GM23338 (cell line): ENCODE measurements around the gene COL18A1. TPM values are rescaled to one million over a fixed set of nuclear protein-coding genes. Genes with fewer than 3 reads are reported as not detected.

ENCODE experiments used
- ATAC-seq: fragments of 200-7000 bp; cut with Tn5 transposase; 3 replicates; pipeline ENCODE4 v1.9.1; 2020
- DNase-seq: peaks from one replicate; pipeline ENCODE4 v3.0.0-alpha.2; 2015; ENCODE audit warnings: low spot score
- H2AFZ ChIP-seq: fragments of 200-600 bp; sonication (generic); 2 replicates; pipeline ENCODE4 v1.8.0; 2016; ENCODE audit warnings: antibody characterized with exemption, mild to moderate bottlenecking, moderate library complexity
- H3F3A ChIP-seq: fragments of 200-600 bp; sonication (generic); replicated peaks from 2 replicates; pipeline ENCODE4 v1.8.0; 2017; ENCODE audit warnings: antibody characterized with exemption, mixed run types, low read depth
- H3K27ac ChIP-seq: fragments of 200-600 bp; sonication (generic); 2 replicates; pipeline ENCODE4 v1.6.1; 2016; ENCODE audit warnings: low read depth
- H3K27me3 ChIP-seq: fragments of 200-600 bp; sonication (generic); 2 replicates; pipeline ENCODE4 v1.8.0; 2016; ENCODE audit warnings: mild to moderate bottlenecking, mixed run types, moderate library complexity; ENCODE audit not compliant: insufficient read depth
- H3K36me3 ChIP-seq: fragments of 200-600 bp; sonication (generic); 2 replicates; pipeline ENCODE4 v1.8.0; 2016; ENCODE audit warnings: mild to moderate bottlenecking; ENCODE audit not compliant: insufficient read depth
- H3K4me1 ChIP-seq: fragments of 200-600 bp; sonication (generic); 2 replicates; pipeline ENCODE4 v1.8.0; 2016; ENCODE audit warnings: mild to moderate bottlenecking, moderate library complexity; ENCODE audit not compliant: insufficient read depth
- H3K4me2 ChIP-seq: fragments of 200-600 bp; sonication (generic); 2 replicates; pipeline ENCODE4 v1.7.1; 2017; ENCODE audit warnings: mixed run types
- H3K4me3 ChIP-seq: fragments of 200-600 bp; sonication (generic); 2 replicates; pipeline ENCODE4 v1.6.1; 2016; ENCODE audit warnings: mixed run types
- H3K79me2 ChIP-seq: fragments of 200-600 bp; sonication (generic); replicated peaks from 2 replicates; pipeline ENCODE4 v1.8.0; 2017; ENCODE audit warnings: mild to moderate bottlenecking; ENCODE audit not compliant: insufficient read depth
- H3K9me2 ChIP-seq: fragments of 200-600 bp; sonication (generic); 2 replicates; pipeline ENCODE4 v1.8.0; 2017; ENCODE audit not compliant: insufficient read depth
- H4K20me1 ChIP-seq: fragments of 200-600 bp; sonication (generic); replicated peaks from 2 replicates; pipeline ENCODE4 v1.8.0; 2017; ENCODE audit warnings: mild to moderate bottlenecking; ENCODE audit not compliant: insufficient read depth
- H3K27ac Mint-ChIP-seq: 2 replicates; pipeline ENCODE4 v1.8.0; 2020; ENCODE audit warnings: inconsistent platforms, mild to moderate bottlenecking, moderate library complexity, mixed read lengths
- H3K27me3 Mint-ChIP-seq: 3 replicates; pipeline ENCODE4 v1.8.0; 2022; ENCODE audit warnings: low read depth, mild to moderate bottlenecking, moderate library complexity, mixed read lengths, inconsistent platforms; ENCODE audit not compliant: insufficient read depth, poor library complexity
- H3K36me3 Mint-ChIP-seq: 3 replicates; pipeline ENCODE4 v1.8.0; 2021; ENCODE audit warnings: low read depth, mild to moderate bottlenecking, inconsistent platforms, moderate library complexity, mixed read lengths
- H3K4me1 Mint-ChIP-seq: 3 replicates; pipeline ENCODE4 v1.8.0; 2020; ENCODE audit warnings: mild to moderate bottlenecking, inconsistent platforms, mixed read lengths
- H3K4me3 Mint-ChIP-seq: 3 replicates; pipeline ENCODE4 v1.8.0; 2021; ENCODE audit warnings: moderate library complexity, mild to moderate bottlenecking, inconsistent platforms, mixed read lengths
- H3K9me3 Mint-ChIP-seq: 3 replicates; pipeline ENCODE4 v1.8.0; 2020; ENCODE audit warnings: moderate library complexity, mild to moderate bottlenecking, inconsistent platforms, mixed read lengths
- CREB1 ChIP-seq: fragments of 250-450 bp; sonication (Bioruptor Pico); IDR thresholded peaks from 2 replicates; pipeline ENCODE4 v1.5.0; 2020; ENCODE audit warnings: low read depth, mild to moderate bottlenecking, moderate library complexity
- EZH2 ChIP-seq: fragments of 200-600 bp; sonication (generic); IDR thresholded peaks from one replicate; pipeline ENCODE4 v1.8.0; 2017; ENCODE audit warnings: antibody characterized with exemption, mild to moderate bottlenecking, low read depth; ENCODE audit not compliant: unreplicated experiment
- EZH2phosphoT487 ChIP-seq: fragments of 200-600 bp; sonication (generic); IDR thresholded peaks from one replicate; pipeline ENCODE4 v1.8.1; 2018; ENCODE audit warnings: antibody characterized with exemption; ENCODE audit not compliant: unreplicated experiment
- JUNB ChIP-seq: IDR thresholded peaks from one replicate; pipeline ENCODE4 v1.6.1; 2016; ENCODE audit warnings: antibody characterized with exemption; ENCODE audit not compliant: unreplicated experiment
- NANOG ChIP-seq: IDR thresholded peaks from 2 replicates; pipeline ENCODE4 v1.6.1; 2016; ENCODE audit warnings: antibody characterized with exemption, borderline replicate concordance
- POLR2AphosphoS5 ChIP-seq: IDR thresholded peaks from 2 replicates; pipeline ENCODE4 v1.6.1; 2016; ENCODE audit warnings: antibody characterized with exemption, low read depth
- STAT1 ChIP-seq: IDR thresholded peaks from one replicate; pipeline ENCODE4 v1.6.1; 2016; ENCODE audit warnings: antibody characterized with exemption; ENCODE audit not compliant: unreplicated experiment
- ZNF114 ChIP-seq: fragments of 250-450 bp; sonication (Bioruptor Pico); IDR thresholded peaks from 2 replicates; pipeline ENCODE4 v1.5.0; 2020; ENCODE audit warnings: mild to moderate bottlenecking, moderate library complexity
- ZNF331 ChIP-seq: fragments of 250-450 bp; sonication (Bioruptor Pico); IDR thresholded peaks from 2 replicates; pipeline ENCODE4 v1.5.0; 2020; ENCODE audit warnings: low read depth, mild to moderate bottlenecking, moderate library complexity
- polyA plus RNA-seq: library from polyadenylated mRNA; unstranded; fragments of >200 nt; fragmentation: Nextera tagmentation; extraction: Ambion mirVana; gene quantifications from 2 replicates; pipeline ENCODE4 v1.2.1, GENCODE V29; 2016
- total RNA-seq: library from RNA; depleted of rRNA; stranded (reverse); fragments of >200 nt; shearing (Covaris generic); gene quantifications from 2 replicates; pipeline ENCODE4 v1.2.3, GENCODE V29; 2014
- TF ChIP-seq, protein P1 (sequence below), 2 experiments: fragments of 200-600 bp in 1 of 2; sonication (generic) in 1 of 2; conservative IDR thresholded peaks; 2 replicates each; pipeline versions ENCODE4 v1.5.1 to v1.6.1; 2016 to 2017; ENCODE audit warnings: antibody characterized with exemption in 2 of 2, low read depth in 2 of 2, mild to moderate bottlenecking in 2 of 2, moderate library complexity in 1 of 2
- TF ChIP-seq, protein P2 (sequence below): fragments of 250-450 bp; sonication (Bioruptor Pico); IDR thresholded peaks from 2 replicates; pipeline ENCODE4 v1.5.0; 2020; ENCODE audit warnings: mild to moderate bottlenecking, moderate library complexity
- TF ChIP-seq, protein P3 (sequence below): IDR thresholded peaks from 2 replicates; pipeline ENCODE4 v1.6.1; 2016; ENCODE audit warnings: antibody characterized with exemption
- TF ChIP-seq, protein P4 (sequence below): IDR thresholded peaks from one replicate; pipeline ENCODE4 v1.6.1; 2018; ENCODE audit warnings: antibody characterized with exemption; ENCODE audit not compliant: unreplicated experiment

Gene COL18A1
- total and polyA plus RNA-seq, 2 experiments from 2014 or later: 38.4 to 430 TPM

DNA sequence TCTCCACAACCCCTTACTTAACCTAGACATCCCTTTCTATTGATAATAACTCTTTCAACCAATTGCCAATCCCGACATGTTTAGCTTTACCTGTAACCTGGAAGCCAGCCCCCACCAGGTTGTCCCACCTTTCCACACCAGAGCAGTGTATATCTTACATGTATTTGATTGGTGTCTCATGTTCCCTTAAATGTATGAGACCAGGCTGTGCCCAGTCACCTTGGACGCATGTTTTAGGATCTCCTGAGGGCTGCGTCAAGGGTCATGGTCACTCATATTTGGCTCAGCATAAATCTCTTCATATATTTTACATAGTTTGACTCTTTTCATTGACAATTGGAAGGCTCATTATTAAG lies 142.6 kb downstream of the COL18A1 start:
- Histone ChIP-seq H3K79me2 (no peaks in the 10 kb centered on the region), H3K36me3 (no peaks in the 10 kb centered on the region), H3K4me3 (no peak overlapping the region), H3K27ac (no peak overlapping the region), H3K9me2 (peaks cover 6% of the 10 kb centered on the region; the same call in 1 of the 2 replicates), H3K4me1 (peaks cover 11% of the 10 kb centered on the region), H2AFZ (no peak overlapping the region), H3K27me3 (no peaks in the 10 kb centered on the region), H4K20me1 (no peaks in the 10 kb centered on the region), H3F3A (no peaks in the 10 kb centered on the region), H3K4me2 (no peak overlapping the region)
- Mint-ChIP-seq H3K9me3 (peaks cover 15% of the 10 kb centered on the region), H3K4me3 (no peak overlapping the region), H3K4me1 (peaks cover 21% of the 10 kb centered on the region), H3K27me3 (peaks cover 13% of the 10 kb centered on the region), H3K36me3 (no peaks in the 10 kb centered on the region), H3K27ac (no peak overlapping the region)
- TF ChIP-seq, protein P1, sequence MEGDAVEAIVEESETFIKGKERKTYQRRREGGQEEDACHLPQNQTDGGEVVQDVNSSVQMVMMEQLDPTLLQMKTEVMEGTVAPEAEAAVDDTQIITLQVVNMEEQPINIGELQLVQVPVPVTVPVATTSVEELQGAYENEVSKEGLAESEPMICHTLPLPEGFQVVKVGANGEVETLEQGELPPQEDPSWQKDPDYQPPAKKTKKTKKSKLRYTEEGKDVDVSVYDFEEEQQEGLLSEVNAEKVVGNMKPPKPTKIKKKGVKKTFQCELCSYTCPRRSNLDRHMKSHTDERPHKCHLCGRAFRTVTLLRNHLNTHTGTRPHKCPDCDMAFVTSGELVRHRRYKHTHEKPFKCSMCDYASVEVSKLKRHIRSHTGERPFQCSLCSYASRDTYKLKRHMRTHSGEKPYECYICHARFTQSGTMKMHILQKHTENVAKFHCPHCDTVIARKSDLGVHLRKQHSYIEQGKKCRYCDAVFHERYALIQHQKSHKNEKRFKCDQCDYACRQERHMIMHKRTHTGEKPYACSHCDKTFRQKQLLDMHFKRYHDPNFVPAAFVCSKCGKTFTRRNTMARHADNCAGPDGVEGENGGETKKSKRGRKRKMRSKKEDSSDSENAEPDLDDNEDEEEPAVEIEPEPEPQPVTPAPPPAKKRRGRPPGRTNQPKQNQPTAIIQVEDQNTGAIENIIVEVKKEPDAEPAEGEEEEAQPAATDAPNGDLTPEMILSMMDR (conservative IDR thresholded peaks at IDR 0.05; ENCODE audit: low read depth in 2 of 2): no peak
- TF ChIP-seq, protein P2, sequence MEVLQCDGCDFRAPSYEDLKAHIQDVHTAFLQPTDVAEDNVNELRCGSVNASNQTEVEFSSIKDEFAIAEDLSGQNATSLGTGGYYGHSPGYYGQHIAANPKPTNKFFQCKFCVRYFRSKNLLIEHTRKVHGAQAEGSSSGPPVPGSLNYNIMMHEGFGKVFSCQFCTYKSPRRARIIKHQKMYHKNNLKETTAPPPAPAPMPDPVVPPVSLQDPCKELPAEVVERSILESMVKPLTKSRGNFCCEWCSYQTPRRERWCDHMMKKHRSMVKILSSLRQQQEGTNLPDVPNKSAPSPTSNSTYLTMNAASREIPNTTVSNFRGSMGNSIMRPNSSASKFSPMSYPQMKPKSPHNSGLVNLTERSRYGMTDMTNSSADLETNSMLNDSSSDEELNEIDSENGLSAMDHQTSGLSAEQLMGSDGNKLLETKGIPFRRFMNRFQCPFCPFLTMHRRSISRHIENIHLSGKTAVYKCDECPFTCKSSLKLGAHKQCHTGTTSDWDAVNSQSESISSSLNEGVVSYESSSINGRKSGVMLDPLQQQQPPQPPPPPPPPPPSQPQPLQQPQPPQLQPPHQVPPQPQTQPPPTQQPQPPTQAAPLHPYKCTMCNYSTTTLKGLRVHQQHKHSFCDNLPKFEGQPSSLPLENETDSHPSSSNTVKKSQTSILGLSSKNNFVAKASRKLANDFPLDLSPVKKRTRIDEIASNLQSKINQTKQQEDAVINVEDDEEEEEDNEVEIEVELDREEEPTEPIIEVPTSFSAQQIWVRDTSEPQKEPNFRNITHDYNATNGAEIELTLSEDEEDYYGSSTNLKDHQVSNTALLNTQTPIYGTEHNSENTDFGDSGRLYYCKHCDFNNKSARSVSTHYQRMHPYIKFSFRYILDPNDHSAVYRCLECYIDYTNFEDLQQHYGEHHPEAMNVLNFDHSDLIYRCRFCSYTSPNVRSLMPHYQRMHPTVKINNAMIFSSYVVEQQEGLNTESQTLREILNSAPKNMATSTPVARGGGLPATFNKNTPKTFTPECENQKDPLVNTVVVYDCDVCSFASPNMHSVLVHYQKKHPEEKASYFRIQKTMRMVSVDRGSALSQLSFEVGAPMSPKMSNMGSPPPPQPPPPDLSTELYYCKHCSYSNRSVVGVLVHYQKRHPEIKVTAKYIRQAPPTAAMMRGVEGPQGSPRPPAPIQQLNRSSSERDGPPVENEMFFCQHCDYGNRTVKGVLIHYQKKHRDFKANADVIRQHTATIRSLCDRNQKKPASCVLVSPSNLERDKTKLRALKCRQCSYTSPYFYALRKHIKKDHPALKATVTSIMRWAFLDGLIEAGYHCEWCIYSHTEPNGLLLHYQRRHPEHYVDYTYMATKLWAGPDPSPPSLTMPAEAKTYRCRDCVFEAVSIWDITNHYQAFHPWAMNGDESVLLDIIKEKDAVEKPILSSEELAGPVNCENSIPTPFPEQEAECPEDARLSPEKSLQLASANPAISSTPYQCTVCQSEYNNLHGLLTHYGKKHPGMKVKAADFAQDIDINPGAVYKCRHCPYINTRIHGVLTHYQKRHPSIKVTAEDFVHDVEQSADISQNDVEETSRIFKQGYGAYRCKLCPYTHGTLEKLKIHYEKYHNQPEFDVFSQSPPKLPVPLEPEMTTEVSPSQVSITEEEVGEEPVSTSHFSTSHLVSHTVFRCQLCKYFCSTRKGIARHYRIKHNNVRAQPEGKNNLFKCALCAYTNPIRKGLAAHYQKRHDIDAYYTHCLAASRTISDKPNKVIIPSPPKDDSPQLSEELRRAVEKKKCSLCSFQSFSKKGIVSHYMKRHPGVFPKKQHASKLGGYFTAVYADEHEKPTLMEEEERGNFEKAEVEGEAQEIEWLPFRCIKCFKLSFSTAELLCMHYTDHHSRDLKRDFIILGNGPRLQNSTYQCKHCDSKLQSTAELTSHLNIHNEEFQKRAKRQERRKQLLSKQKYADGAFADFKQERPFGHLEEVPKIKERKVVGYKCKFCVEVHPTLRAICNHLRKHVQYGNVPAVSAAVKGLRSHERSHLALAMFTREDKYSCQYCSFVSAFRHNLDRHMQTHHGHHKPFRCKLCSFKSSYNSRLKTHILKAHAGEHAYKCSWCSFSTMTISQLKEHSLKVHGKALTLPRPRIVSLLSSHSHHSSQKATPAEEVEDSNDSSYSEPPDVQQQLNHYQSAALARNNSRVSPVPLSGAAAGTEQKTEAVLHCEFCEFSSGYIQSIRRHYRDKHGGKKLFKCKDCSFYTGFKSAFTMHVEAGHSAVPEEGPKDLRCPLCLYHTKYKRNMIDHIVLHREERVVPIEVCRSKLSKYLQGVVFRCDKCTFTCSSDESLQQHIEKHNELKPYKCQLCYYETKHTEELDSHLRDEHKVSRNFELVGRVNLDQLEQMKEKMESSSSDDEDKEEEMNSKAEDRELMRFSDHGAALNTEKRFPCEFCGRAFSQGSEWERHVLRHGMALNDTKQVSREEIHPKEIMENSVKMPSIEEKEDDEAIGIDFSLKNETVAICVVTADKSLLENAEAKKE (CRISPR knock-in tag): no peak
- TF ChIP-seq POLR2AphosphoS5: no peak
- no peak for TF ChIP-seq CREB1
- TF ChIP-seq, protein P3, sequence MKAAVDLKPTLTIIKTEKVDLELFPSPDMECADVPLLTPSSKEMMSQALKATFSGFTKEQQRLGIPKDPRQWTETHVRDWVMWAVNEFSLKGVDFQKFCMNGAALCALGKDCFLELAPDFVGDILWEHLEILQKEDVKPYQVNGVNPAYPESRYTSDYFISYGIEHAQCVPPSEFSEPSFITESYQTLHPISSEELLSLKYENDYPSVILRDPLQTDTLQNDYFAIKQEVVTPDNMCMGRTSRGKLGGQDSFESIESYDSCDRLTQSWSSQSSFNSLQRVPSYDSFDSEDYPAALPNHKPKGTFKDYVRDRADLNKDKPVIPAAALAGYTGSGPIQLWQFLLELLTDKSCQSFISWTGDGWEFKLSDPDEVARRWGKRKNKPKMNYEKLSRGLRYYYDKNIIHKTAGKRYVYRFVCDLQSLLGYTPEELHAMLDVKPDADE: no peak
- no peak for TF ChIP-seq STAT1
- no peak for TF ChIP-seq JUNB
- TF ChIP-seq ZNF331: no peak
- no peak for TF ChIP-seq EZH2phosphoT487
- TF ChIP-seq NANOG: no peak
- TF ChIP-seq ZNF114: no peak
- TF ChIP-seq EZH2: no peak
- TF ChIP-seq, protein P4, sequence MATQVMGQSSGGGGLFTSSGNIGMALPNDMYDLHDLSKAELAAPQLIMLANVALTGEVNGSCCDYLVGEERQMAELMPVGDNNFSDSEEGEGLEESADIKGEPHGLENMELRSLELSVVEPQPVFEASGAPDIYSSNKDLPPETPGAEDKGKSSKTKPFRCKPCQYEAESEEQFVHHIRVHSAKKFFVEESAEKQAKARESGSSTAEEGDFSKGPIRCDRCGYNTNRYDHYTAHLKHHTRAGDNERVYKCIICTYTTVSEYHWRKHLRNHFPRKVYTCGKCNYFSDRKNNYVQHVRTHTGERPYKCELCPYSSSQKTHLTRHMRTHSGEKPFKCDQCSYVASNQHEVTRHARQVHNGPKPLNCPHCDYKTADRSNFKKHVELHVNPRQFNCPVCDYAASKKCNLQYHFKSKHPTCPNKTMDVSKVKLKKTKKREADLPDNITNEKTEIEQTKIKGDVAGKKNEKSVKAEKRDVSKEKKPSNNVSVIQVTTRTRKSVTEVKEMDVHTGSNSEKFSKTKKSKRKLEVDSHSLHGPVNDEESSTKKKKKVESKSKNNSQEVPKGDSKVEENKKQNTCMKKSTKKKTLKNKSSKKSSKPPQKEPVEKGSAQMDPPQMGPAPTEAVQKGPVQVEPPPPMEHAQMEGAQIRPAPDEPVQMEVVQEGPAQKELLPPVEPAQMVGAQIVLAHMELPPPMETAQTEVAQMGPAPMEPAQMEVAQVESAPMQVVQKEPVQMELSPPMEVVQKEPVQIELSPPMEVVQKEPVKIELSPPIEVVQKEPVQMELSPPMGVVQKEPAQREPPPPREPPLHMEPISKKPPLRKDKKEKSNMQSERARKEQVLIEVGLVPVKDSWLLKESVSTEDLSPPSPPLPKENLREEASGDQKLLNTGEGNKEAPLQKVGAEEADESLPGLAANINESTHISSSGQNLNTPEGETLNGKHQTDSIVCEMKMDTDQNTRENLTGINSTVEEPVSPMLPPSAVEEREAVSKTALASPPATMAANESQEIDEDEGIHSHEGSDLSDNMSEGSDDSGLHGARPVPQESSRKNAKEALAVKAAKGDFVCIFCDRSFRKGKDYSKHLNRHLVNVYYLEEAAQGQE: no peak
- no peak for ATAC-seq
- DNase-seq: no peak
